CD1c-positive myeloid dendritic cell (primary cell): ENCODE results near the gene SMARCA4.
A peak's percentile ranks its signal among the peaks of the same experiment; 100 is the strongest.
"Not testable (repeated sequence)": the region's sequence is repeated elsewhere in the genome, so short reads cannot be mapped to it uniquely, and the experiment has no call there.

Experiments
- DNase-seq: peaks from one replicate; pipeline ENCODE4 v3.0.0-alpha.2; 2016; ENCODE audit errors: extremely low spot score

SMARCA4 gene

GRCh38 chr19:10928563-10929401 lies 32.0 kb upstream of the SMARCA4 start, which contains the start of the genes TIMM29 and YIPF2:
Gene TIMM29, plus strand, starts transcription at chr19:10928811. Its CDS starts 12 bp downstream, at chr19:10928823.
Gene YIPF2, minus strand, starts transcription at chr19:10928639. Its CDS starts 229 bp downstream, at chr19:10928410.
- DNase-seq, result peak; percentile 97

DNA sequence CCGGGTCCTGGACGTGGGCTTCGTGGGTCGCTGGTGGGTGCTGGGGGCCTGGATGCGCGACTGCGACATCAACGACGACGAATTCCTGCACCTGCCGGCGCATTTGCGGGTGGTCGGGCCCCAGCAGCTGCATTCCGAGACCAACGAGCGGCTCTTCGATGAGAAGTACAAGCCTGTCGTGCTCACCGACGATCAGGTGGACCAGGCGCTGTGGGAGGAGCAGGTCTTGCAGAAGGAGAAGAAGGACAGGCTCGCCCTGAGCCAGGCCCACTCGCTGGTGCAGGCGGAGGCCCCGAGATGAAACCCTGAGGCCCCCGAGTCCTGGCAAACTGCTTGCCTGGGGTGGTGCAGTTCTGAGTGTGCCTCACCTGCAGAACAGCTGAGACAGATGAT lies 31.4 kb upstream of the SMARCA4 start:
- no peak for DNase-seq

DNA sequence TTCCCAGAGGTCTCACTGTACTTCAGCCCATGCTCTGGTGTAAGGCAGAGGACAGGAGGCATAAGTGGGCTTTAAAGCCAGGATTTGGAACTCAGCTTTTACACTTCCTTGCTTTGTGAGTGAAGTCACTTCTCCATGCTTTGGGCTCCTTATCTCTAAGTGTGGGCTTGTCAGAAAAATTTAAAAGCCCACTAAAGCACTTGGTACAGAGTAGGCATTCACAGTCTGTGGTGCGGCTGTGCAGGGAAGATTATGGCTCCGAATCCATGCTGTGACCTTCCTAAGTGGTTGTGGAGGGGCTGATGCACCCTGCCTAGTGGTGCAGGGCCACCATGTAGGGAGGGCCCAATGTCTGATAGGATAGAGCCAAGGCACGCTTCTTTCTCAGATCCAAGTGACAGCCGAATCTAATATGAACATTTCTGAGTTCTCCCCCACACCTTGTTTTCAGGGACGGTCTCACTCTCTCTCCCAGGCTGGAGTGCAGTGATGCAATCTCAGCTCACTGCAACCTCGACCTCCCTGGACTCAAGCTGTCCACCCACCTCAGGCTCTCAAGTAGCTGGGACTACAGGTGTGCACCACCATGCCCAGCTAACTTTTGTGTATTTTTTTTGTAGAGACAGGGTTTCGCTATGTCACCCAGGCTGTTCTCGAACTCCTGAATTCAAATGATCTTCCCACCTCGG lies 25.3 kb upstream of the SMARCA4 start:
- DNase-seq, result no peak

DNA sequence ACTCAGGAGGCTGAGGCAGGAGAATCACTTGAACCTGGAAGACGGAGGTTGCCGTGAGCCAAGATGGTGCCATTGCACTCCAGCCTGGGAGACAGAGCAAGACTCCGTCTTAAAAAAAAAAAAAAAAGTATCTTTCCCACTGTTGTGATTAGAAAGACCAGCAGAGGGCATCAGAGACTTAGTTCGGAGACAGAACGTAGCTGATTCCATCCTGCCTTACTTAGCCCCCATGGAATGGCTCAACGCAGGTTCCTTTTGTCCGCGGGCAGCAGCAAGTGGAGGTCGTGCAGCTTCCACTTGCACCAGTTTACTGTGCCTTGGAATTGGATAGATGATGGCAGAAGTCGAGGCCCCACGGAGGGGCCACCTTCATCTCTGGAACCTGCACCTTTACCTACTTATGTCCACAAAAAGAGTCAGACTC lies 24.2 kb upstream of the SMARCA4 start:
- peak; percentile 76 for DNase-seq

DNA sequence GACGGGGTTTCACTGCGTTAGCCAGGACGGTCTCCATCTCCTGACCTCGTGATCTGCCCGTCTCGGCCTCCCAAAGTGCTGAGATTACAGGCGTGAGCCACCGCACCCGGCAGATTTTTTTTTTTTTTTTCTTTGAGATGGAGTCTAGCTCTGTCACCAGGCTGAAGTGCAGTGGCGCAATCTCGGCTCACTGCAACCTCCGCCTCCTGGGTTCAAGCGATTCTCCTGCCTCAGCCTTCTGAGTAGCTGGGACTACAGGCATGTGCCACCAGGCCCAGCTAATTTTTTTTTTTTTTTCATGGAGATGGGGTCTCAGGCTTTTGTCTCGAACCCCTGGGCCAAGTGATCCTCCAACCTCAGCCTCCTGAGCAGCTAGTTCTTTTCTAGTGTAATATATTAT lies 19.2 kb upstream of the SMARCA4 start:
- DNase-seq, result not testable (repeated sequence)

DNA sequence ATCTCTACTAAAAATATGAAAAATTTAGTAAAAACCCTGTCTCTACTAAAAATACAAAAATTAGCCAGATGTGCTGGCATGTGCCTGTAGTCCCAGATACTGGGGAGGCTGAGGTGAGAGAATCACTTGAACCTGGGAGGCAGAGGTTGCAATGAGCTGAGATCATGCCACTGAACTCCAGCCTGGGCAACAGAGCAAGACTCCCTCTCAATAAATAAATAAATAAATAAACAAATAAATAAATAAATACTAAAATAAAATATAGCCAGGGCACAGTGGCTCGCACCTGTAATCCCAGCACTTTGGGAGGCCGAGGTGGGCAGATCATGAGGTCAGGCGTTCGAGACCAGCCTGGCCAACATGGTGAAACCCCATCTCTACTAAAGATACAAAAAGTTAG lies 17.4 kb upstream of the SMARCA4 start:
- not testable (repeated sequence) for DNase-seq

- no peak for DNase-seq
Observed at GRCh38 chr19:10945264-10945663, 15.6 kb upstream of the SMARCA4 start.

GRCh38 chr19:10946958-10947657 lies 13.7 kb upstream of the SMARCA4 start:
- DNase-seq, result no peak

DNA sequence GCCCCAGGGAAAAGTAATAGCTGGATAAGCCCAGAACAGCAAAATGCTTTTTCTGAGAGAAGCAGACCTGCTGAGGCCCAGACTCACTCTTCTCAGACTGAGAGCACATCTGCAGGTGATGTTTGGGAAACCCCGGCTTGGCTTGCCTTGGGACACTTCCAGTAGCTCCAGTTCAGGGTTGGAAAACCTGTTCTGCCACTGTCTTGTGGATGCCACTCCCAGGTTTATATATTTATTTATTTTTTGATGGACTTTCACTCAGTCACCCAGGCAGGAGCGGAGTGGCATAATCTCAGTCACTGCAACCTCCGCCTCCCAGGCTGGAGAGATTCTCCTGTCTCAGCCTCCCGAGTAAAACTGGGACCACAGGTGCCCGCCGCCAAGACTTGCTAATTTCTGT lies 8.0 kb upstream of the SMARCA4 start:
- no peak for DNase-seq

DNA sequence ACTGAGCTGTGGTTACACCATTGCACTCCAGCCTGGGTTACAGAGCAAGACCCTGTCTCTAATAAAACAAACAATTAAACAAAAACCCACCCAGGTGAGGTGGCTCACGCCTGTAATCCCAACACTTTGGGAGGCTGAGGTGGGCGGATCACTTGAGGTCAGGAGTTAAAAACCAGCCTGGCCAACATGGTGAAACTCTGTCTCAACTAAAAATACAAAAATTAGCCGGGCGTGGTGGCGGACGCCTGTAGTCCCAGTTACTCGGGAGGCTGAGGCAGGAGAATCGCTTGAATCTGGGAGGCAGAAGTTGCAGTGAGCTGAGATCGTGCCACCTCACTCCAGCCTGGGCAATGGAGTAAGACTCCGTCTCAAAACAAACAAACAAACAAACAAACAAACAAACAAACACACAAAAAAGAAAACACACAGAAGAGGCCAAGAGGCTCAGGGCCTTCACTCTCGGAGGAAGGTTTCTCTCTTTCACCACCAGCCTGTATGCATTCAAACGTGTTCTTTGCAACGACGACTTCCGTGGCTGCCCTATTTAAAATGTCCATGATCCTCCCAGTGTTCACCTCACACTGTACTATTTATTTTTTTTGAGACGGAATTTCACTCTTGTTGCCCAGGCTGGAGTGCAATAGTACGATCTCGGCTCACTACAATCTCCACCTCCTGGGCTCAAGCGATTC lies 1.4 kb upstream of the SMARCA4 start:
- not testable (repeated sequence) for DNase-seq

GRCh38 chr19:10961073-10961860 lies 437 bp downstream of the SMARCA4 start:
- DNase-seq, result no peak

DNA sequence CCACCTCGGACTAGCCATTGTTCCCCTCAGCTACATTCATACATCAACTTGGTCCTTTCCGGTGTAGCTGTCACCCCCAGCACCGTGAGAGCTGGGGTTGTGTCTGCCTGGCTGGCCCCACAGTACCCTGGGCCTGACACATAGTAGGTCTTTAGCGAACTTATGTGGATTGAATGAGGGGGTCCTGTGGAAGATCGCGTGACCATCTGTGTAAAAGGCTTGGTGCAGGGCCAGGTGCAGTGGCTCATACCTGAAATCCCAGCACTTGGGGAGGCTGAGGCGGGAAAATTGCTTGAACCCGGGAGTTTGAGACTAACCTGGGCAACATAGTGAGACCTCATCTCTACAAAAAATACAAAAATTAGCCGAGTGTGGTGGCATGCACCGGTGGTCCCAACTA lies 2.0 kb downstream of the SMARCA4 start:
- DNase-seq, result no peak

- DNase-seq, result no peak
Observed at GRCh38 chr19:10963865-10964264, 3.0 kb downstream of the SMARCA4 start.

DNA sequence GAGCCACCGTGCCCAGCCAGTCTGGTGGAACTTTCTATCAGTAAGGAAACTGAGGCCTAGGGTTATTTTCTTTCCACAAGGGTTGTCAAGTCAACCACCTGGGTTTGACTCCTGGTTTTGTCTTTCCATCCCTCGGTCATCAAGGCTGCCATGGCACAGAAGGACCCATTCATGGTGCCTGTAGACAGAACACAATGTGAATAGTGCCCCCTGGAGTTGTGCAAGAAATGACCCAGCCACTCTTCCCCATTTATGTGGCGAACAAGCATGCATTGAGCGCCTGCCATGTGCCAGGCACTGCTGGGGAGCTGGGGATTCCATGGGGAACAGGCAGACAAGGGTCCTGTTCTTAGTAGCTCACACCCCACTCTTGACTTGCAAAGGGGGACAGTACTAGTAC lies 4.1 kb downstream of the SMARCA4 start:
- DNase-seq, result no peak

DNA sequence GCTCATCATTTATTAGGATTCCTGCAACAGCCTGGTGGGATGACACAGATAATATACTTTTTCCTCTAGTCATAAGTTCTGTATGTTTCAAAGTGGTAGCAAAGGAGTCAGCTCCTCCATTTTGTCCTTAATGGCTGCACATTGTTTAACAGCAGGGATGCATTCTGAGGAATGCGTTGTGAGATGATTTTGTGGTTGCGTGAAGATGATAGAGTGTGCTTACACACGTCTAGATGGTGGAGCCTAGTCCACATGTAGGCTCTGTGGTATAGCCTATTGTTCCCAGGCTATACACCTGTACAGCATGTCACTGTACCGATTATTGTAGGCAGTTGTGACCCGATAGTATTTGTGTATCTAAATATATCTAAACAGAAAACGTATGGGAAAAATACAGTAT lies 4.6 kb downstream of the SMARCA4 start:
- no peak for DNase-seq

DNA sequence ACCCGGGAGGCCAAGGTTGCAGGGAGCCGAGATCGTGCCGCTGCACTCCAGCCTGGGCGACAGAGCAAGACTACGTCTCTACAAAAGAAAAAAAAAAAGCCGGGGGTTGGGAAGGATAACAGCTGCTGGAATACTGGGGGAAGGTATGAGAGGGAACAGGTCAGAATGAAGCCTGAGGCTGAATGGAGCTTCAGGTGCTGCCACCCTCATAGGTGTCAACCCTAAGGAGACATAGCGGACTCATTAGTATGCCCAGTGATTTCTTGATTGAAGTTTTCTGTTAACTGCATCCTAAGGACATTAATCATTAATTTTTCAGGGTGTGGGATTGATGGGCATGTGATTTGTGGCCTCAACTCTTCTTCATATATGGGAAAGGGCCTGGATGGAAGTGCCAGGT lies 6.0 kb downstream of the SMARCA4 start:
- DNase-seq, result no peak

DNA sequence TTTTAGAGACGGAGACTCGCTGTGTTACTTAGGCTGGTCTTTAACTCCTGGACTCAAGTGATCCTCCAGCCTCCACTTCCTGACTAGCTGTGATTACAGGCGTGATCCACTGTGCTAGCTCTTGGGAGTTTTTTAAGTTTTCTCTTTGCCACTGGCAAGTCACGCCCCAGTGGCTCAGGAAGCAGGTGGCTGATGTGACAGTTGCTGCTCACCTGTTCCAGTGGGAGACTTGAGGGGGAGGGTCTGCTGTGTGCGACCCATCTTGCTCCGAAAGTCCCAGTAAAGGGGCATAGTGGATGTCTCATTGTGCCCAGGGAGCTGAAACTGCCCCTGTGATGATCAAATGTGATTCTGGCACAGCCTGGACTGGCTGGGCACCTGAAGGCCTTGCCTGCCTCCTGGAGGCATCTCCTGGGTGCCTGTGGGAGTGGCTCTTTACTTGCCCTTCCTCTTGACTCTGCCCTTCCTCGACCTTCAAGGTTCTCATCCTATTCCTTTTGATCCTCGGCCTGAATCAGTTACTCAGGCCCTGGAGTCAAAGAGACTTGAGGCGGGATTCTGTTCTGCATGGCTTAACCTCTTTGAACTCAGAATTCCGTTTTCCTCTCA lies 7.8 kb downstream of the SMARCA4 start:
- no peak for DNase-seq

- no peak for DNase-seq
Observed at GRCh38 chr19:10971107-10971726, 10.4 kb downstream of the SMARCA4 start.

DNA sequence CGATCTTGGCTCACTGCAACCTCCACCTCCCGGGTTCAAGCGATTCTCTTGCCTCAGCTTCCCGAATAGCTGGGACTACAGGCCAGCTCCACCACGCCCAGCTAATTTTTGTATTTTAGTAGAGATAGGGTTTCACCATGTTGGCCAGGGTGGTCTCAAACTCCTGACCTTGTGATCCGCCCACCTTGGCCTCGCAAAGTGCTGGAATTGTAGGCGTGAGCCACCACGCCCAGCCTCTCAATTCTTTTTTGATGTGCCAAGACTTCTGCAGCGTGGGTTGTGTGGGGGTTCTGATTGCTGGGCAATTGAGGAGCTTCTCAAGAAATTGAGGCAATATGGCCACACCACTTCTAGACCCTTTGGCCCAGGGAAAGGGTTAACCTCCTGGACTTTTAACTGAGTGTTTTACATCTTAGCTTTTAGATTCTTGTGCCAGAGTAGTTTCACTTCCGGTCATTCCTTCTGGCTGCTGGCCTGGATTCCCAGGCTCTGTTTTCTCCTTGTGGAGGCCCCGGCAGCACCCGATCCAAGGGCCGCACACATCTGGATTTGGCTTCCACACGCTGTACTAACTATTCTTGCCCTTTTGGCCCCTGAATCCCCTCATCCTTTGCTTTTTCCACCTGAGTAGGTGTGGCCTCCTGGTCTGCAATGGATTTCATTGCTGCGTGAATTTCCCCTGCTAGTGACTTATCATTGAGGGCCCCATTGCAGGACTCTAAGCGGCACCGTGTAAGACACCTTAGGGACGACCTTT lies 14.7 kb downstream of the SMARCA4 start:
- DNase-seq, result no peak
